Ascending aorta (tissue), 2 donors: Measurements from ENCODE around the gene HIP1. TPM values are rescaled to one million over a fixed set of nuclear protein-coding genes. Genes with fewer than 3 reads are reported as not detected.
"Not testable (repeated sequence)": the region's sequence is repeated elsewhere in the genome, so short reads cannot be mapped to it uniquely, and the experiment has no call there.

Experiments used
- DNase-seq, 2 donors: peaks; one replicate each; pipeline ENCODE4 v3.0.0-alpha.2; 2019; ENCODE audit warnings: low spot score in 2 of 2
- H3K27ac ChIP-seq, 2 donors: fragments of 200-600 bp; sonication (generic); one replicate each; pipeline ENCODE4 v1.5.1; 2016 to 2017; ENCODE audit warnings: mild to moderate bottlenecking in 1 of 2
- H3K27me3 ChIP-seq: fragments of 200-600 bp; sonication (generic); one replicate; pipeline ENCODE4 v1.5.1; 2017
- H3K36me3 ChIP-seq, 2 donors: fragments of 200-600 bp; sonication (generic); one replicate each; pipeline ENCODE4 v1.5.1; 2016
- H3K4me1 ChIP-seq, 2 donors: fragments of 200-600 bp; sonication (generic); one replicate each; pipeline ENCODE4 v1.5.1; 2016 to 2017; ENCODE audit warnings: mild to moderate bottlenecking in 1 of 2
- H3K4me3 ChIP-seq, 2 donors: fragments of 200-600 bp; sonication (generic); one replicate each; pipeline ENCODE4 v1.5.1; 2016 to 2017; ENCODE audit warnings: mild to moderate bottlenecking in 1 of 2
- H3K9me3 ChIP-seq, 2 donors: fragments of 200-600 bp; sonication (generic); one replicate each; pipeline ENCODE4 v1.5.1; 2016
- intact Hi-C: fragments of 100-400 bp; cut with DNase I; formaldehyde crosslinking; loops from one replicate; pipeline ENCODE4 v1.15.1; 2023
- total RNA-seq: library from RNA; depleted of rRNA; stranded (reverse); fragments of >200 nt; gene quantifications from one replicate; pipeline ENCODE4 v1.1.0, GENCODE V29; 2016
- TF ChIP-seq, protein P1 (sequence below), 3 experiments: fragments of 200-600 bp in 2 of 3; fragments of 450-650 bp in 1 of 3; sonication (generic) in 2 of 3; IDR thresholded peaks; one replicate each; pipeline ENCODE4 v1.5.1; 2016 to 2019; ENCODE audit warnings: antibody characterized with exemption in 3 of 3, mild to moderate bottlenecking in 1 of 3, moderate library complexity in 1 of 3

The HIP1 gene
- total RNA-seq, 1 donor from 2014 or later: 47.5 TPM

- intact Hi-C loops: loop anchor here (10.0 kb wide), 1 partner anchor 65 kb away; no protein-coding TSS in a partner anchor
- H3K9me3 ChIP-seq: no peaks in the 10 kb centered on the region
- TF ChIP-seq, protein P1, sequence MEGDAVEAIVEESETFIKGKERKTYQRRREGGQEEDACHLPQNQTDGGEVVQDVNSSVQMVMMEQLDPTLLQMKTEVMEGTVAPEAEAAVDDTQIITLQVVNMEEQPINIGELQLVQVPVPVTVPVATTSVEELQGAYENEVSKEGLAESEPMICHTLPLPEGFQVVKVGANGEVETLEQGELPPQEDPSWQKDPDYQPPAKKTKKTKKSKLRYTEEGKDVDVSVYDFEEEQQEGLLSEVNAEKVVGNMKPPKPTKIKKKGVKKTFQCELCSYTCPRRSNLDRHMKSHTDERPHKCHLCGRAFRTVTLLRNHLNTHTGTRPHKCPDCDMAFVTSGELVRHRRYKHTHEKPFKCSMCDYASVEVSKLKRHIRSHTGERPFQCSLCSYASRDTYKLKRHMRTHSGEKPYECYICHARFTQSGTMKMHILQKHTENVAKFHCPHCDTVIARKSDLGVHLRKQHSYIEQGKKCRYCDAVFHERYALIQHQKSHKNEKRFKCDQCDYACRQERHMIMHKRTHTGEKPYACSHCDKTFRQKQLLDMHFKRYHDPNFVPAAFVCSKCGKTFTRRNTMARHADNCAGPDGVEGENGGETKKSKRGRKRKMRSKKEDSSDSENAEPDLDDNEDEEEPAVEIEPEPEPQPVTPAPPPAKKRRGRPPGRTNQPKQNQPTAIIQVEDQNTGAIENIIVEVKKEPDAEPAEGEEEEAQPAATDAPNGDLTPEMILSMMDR (IDR thresholded peaks at IDR 0.05): no peak
- H3K27ac ChIP-seq: no peak overlapping the region
- H3K27me3 ChIP-seq: no peaks in the 10 kb centered on the region
- H3K4me3 ChIP-seq: no peak overlapping the region
- no peak for DNase-seq
- H3K36me3 ChIP-seq: no peaks in the 10 kb centered on the region
- H3K4me1 ChIP-seq: peaks cover 0 to under 1% of the 10 kb centered on the region in 2 donors
These were observed 48.6 kb downstream of the HIP1 start for GRCh38 chr7:75690121-75690523.

GRCh38 chr7:75689246-75690099 is 49.3 kb downstream of the HIP1 start:
- peak in 1 of 2 donors; percentile 11 for DNase-seq
- TF ChIP-seq, protein P1 (IDR thresholded peaks at IDR 0.05): no peak
- intact Hi-C loops: loop anchor here (10.0 kb wide), 1 partner anchor 65 kb away; no protein-coding TSS in a partner anchor
- H3K4me1 ChIP-seq: no peaks in the 10 kb centered on the region
- no peak overlapping the region for H3K4me3 ChIP-seq
- H3K36me3 ChIP-seq: no peaks in the 10 kb centered on the region
- no peaks in the 10 kb centered on the region for H3K9me3 ChIP-seq
- H3K27me3 ChIP-seq: no peaks in the 10 kb centered on the region
- H3K27ac ChIP-seq: no peak overlapping the region

- Histone ChIP-seq H3K36me3 (no peaks in the 10 kb centered on the region), H3K4me1 (no peaks in the 10 kb centered on the region), H3K27ac (no peak overlapping the region), H3K27me3 (no peaks in the 10 kb centered on the region), H3K4me3 (no peak overlapping the region), H3K9me3 (no peaks in the 10 kb centered on the region)
- intact Hi-C loops: no loop called here
- TF ChIP-seq, protein P1 (IDR thresholded peaks at IDR 0.05): no peak
- peak in 1 of 2 donors; percentile 59 for DNase-seq
These were observed 50.3 kb downstream of the HIP1 start for GRCh38 chr7:75688200-75689136.

- Histone ChIP-seq H3K27me3 (no peaks in the 10 kb centered on the region), H3K36me3 (no peaks in the 10 kb centered on the region), H3K27ac (no peak overlapping the region), H3K4me1 (no peaks in the 10 kb centered on the region), H3K4me3 (no peak overlapping the region), H3K9me3 (no peaks in the 10 kb centered on the region)
- intact Hi-C loops: no loop called here
- peak in 1 of 2 donors; percentile 31 for DNase-seq
- TF ChIP-seq, protein P1 (IDR thresholded peaks at IDR 0.05): no peak
These were observed 51.3 kb downstream of the HIP1 start for GRCh38 chr7:75687246-75688088.

DNA sequence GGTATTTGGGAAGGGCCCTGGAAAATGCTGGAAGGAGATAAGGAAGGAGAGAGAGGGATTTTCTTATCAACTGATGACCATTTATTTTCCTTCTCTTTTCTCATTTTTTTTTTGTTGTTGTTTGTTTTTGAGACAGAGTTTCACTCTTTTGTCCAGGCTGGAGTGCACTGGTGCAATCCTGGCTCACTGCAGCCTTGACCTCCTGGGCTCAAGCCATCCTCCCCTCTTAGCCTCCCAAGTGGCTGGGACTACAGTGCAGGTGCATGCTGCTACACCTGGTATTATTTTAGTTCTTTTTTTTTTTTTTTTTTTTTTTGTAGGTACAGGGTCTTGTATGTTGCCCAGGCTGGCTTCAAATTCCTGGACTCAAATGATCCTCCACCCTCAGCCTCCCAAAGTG is 52.2 kb downstream of the HIP1 start:
- H3K4me1 ChIP-seq: no peaks in the 10 kb centered on the region
- intact Hi-C loops: no loop called here
- TF ChIP-seq, protein P1 (IDR thresholded peaks at IDR 0.05): no peak
- no peaks in the 10 kb centered on the region for H3K36me3 ChIP-seq
- no peaks in the 10 kb centered on the region for H3K9me3 ChIP-seq
- no peak overlapping the region for H3K4me3 ChIP-seq
- no peaks in the 10 kb centered on the region for H3K27me3 ChIP-seq
- peak in 1 of 2 donors; percentile 12 for DNase-seq
- no peak overlapping the region for H3K27ac ChIP-seq

- H3K4me1 ChIP-seq, intact Hi-C loops, DNase-seq, H3K27ac ChIP-seq, H3K27me3 ChIP-seq, H3K4me3 ChIP-seq, H3K9me3 ChIP-seq, H3K36me3 ChIP-seq: not testable (repeated sequence)
These were observed 56.7 kb downstream of the HIP1 start for GRCh38 chr7:75682052-75682451.
